HG02571 (cell line): ENCODE data around the gene DGKG.

Experiments used
- ATAC-seq: cut with Tn5 transposase; IDR thresholded peaks from one replicate; pipeline ENCODE4 v1.9.1; 2021; ENCODE audit warnings: mild to moderate bottlenecking, moderate library complexity; ENCODE audit not compliant: unreplicated experiment

The DGKG gene

DNA sequence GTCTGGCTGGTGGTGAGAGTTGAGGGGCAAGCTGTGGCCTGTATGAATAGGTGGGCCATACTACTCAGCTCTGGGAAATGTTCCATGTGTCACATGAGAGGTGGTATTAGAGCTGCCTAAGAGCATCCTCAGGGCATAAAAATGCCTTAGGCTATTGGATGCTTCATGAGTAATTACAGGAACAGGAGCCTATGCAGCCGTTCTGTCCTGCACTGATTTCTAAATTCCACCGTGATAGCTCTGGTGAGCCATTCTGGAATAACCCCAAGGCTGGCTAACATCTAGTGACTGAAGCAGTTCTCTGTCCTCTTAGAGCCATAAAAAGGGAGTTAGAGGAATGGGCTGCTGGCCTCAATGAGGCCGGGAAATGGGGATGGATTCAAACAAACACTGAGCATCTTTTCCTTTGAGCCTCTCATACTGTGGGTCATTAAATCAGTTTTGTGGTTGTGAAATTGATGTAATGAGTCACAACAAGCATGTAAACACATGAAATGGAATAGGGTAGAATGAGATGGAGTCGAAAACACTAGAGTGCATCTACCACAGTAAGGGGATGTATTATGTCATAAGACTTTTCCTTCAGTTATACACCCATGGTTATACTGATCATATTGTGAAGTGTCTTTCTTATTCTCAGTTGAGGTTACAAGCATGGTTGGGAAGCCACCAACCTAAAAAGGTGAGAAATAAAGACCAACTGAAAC lies 41.0 kb downstream of the DGKG start:
- ATAC-seq = no peak

DNA sequence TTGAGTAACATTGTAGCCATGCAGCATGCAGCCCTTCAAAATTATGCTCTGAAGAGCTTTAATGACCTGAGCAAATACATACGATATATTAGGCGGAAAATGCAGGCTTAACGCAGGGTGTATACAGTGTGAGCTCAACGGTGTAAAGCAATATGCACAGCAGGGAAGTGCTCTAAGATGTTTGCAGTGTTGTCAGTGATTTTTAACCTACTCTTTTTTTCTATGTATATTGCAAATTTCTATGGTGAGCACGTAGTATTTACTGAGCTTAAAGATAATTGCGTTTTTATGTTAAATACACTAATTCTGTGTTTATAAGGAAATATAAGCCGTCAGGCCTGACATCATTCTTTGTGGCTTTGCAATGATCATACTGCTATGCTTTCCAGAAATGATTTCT lies 42.1 kb downstream of the DGKG start:
- ATAC-seq = no peak

GRCh38 chr3:186318135-186318534 lies 43.9 kb downstream of the DGKG start:
- no peak for ATAC-seq

DNA sequence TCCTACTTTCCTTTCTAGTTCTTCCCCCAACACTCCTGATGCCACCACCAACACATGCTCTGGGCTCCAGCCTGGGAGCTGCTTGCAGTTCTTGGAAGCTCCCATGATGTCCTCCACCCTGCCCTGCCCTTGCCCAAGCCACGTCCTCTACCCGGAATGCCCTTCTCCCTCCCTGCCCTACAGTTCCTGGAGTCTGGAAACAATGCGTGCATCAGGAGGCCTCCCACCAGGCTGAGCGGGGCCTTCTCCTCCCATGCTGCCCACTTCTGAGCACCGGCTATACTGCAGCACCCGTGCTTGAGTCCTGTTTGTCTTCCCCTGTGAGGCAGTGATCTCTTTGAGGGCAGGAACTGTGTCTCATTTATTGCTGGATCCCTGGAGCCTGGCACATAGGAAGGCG lies 44.6 kb downstream of the DGKG start:
- no peak for ATAC-seq

- ATAC-seq = no peak
These were observed 45.3 kb downstream of the DGKG start for GRCh38 chr3:186316666-186317260.

- no peak for ATAC-seq
These were observed 46.3 kb downstream of the DGKG start for GRCh38 chr3:186315581-186316354.

DNA sequence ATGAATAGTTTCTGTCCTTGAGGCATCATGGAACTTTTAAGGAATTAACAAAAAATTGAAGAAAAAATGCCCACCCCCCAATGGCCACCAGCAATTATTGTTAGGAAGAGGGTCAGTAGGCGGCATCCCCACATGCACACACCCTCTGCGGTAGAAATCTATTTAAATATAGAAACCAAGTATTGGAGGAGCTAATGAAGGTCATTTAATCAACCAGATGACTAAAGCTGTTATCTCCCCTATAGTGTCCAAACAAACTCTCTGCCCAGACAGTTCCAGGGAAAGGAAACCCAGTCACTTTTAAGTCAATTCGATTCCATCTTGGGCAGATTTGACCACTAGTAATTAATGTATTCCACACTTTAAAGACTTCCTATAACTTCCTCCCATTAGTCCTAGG lies 47.1 kb downstream of the DGKG start:
- ATAC-seq = no peak

DNA sequence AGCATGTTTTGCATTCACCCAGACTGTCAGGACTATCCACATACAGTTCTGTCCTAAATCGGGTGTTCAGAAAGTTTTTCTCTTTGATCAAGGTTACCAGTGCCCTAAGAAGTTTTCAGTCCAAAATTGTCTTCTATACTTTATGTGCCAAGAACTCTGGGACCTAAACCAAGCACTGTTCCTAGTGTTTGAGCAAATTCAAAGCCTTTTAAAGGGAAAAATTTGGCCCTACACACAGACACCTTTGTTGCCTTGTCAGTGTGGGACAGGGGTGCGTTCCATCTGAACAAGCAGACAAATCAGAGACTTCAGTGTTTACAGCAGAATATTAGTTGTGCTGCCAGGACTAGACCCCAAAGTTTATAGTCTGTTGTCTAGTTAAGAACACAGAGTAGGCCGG lies 50.6 kb downstream of the DGKG start:
- no peak for ATAC-seq

DNA sequence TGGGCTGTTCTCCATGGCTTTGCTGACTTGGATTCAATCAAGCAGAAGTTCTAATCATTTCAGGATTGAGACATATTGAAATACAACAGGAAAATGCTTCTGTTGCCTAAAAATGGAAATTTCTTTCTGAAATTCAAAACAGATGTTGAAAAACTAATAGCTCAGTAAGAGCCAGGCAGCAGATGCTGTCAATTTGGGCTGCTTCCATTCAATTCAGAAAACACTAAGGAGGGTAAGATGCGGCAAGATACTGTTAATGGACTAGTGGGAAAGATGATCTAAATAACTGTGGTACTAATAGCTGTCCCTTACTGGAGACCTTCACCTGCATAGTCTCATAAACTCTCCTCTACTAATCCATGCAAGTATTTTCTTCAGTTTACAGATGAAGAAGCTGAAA lies 53.5 kb downstream of the DGKG start:
- ATAC-seq = no peak

- no peak for ATAC-seq
These were observed 54.3 kb downstream of the DGKG start for GRCh38 chr3:186307594-186308221.

GRCh38 chr3:186305286-186305685 lies 56.7 kb downstream of the DGKG start:
- no peak for ATAC-seq

- ATAC-seq = no peak
These were observed 58.1 kb downstream of the DGKG start for GRCh38 chr3:186303965-186304364.

GRCh38 chr3:186299327-186299726 lies 62.7 kb downstream of the DGKG start:
- no peak for ATAC-seq

- no peak for ATAC-seq
These were observed 63.2 kb downstream of the DGKG start for GRCh38 chr3:186298876-186299275.

DNA sequence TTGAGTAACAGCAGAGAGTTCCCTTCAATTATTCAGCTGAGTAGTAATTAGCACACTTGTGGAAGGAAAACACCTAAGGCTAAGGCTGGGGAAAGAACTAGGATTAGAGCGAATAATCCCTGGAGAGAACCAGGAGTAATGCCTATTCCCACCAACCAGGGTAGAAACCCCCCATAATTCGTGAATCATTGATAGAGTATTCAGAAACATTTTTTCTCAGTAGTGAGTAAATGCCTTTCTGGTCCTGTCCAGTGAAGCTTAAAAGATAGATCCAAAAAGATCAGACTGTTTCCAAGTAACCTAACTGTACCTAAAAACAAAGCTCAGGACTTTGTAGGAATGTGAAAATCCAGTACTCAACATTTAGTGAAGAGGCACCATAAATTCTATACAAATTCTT lies 71.2 kb downstream of the DGKG start:
- ATAC-seq = no peak

GRCh38 chr3:186287711-186288110 lies 74.3 kb downstream of the DGKG start:
- no peak for ATAC-seq

DNA sequence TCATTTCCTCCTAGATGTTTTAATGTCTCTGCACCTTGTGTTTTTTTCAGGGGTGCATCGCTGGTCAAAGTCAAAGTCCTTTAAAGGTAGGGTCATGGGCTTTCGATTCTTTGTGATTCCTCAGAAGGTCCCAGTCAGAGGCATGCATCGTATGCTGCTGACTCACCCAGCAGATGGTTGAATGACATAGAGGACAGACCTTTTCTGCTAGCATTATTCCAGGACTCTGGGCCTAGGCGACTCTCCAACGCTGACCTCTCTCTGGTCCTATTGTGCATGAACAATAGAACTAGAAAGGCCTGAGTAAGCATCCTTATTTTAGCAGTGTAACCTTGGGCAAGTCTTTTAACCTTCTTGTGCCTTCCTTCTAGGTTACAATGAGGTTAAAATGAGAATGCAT lies 75.9 kb downstream of the DGKG start:
- ATAC-seq = no peak

DNA sequence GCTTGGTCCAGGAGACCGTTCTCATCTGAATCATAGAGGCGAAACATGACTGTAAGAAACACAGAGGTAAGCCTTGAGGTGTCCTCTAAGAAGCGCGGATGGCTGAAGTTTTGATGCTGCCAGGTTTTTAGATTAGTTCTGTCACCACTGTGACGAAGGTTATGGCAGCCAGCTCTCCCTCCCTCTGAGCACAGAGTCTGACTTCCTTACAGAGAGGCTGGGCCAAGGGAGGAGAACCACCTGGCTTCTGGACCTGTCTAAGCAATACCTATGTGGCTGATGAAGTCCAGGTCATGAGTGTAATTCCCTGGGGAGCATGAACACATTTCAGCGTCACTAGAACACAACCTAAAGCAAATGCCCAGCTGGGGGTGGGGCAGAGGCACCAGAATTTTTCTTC lies 77.4 kb downstream of the DGKG start:
- ATAC-seq = no peak

- ATAC-seq = no peak
These were observed 77.7 kb downstream of the DGKG start for GRCh38 chr3:186284349-186284652.

- no peak for ATAC-seq
These were observed 78.2 kb downstream of the DGKG start for GRCh38 chr3:186283651-186284348.

DNA sequence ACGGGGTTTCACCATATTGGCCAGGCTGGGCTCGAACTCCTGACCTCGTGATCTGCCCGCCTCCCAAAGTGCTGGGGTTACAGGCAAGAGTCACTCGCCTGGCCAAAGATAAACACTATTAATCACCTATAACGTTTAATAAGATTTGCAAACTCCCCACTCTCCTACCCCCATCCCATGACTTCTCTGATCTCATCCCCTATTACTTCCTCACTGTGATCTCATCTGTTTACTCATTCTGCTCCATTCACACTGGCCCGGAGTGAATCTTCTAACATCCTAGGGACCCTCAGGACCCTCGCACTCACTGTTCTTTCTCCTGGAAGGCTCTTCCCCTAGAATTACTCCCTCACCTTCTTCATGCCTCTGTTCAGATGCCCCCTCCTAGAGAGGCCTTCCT lies 78.9 kb downstream of the DGKG start:
- ATAC-seq = no peak
